GM12892 (cell line): ENCODE measurements around the gene CLEC16A.

Experiments
- POLR2A ChIP-seq: IDR thresholded peaks from 2 replicates; pipeline ENCODE4 v1.6.1; 2011; ENCODE audit warnings: low read depth, low read length, control low read depth
- POLR2AphosphoS5 ChIP-seq: IDR thresholded peaks from 2 replicates; pipeline ENCODE4 v1.6.1; 2011; ENCODE audit warnings: low read depth, low read length, control low read depth
- TAF1 ChIP-seq: IDR thresholded peaks from 2 replicates; pipeline ENCODE4 v1.6.1; 2011; ENCODE audit warnings: low read depth, mild to moderate bottlenecking, control low read depth, low read length, borderline replicate concordance

DNA sequence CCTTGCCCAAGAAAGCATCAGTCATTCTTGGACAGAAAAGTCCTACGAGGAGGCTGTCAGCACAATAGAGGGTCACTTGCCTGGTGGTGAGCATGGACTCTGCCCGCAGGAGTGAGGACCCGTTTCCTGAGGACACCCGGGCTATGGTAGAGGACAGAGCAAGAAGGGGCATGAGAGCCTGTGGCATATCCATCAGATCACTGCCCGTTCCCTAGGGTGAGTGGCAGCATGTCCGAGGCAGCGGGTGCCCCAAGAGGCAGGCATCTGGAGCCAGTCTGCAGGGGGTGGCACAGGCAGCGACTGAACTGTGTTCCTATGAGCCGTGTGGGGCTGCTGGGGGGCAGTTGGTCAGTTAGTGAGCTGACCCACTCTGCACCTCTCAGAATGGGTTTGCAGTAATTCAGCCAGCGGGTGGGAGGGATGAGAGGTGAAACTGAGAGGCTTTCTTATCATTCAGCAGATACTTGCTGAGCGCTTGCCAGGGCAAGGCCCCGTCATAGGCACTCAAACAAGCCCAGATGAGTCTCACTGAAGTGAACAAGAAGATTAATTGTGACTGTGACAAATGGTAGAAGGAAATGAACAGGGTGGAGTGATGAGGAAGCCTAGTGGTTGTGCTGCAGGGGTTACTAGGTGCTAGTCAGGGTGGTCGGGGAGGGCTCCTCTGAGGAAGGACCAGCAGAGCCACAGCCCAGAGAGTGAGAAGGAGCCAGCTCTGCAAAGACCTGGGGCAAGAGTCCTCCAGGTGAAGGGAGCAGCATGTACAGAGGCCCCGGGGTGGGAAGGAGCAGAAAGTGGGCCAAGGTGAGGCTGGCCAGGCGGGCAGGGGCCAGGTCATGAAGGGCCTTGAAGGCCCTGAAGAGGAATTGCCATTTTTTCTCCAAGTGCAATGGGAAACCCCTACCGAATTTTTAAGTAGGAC lies 87.9 kb downstream of the CLEC16A start:
- no peak for TF ChIP-seq POLR2A
- TF ChIP-seq POLR2AphosphoS5: no peak
- no peak for TF ChIP-seq TAF1
